ENCODE data around the gene RBCK1.
A peak's percentile ranks its signal among the peaks of the same experiment; 100 is the strongest.
"Not testable (repeated sequence)": the region's sequence is repeated elsewhere in the genome, so short reads cannot be mapped to it uniquely, and the experiment has no call there.

The RBCK1 gene

DNA sequence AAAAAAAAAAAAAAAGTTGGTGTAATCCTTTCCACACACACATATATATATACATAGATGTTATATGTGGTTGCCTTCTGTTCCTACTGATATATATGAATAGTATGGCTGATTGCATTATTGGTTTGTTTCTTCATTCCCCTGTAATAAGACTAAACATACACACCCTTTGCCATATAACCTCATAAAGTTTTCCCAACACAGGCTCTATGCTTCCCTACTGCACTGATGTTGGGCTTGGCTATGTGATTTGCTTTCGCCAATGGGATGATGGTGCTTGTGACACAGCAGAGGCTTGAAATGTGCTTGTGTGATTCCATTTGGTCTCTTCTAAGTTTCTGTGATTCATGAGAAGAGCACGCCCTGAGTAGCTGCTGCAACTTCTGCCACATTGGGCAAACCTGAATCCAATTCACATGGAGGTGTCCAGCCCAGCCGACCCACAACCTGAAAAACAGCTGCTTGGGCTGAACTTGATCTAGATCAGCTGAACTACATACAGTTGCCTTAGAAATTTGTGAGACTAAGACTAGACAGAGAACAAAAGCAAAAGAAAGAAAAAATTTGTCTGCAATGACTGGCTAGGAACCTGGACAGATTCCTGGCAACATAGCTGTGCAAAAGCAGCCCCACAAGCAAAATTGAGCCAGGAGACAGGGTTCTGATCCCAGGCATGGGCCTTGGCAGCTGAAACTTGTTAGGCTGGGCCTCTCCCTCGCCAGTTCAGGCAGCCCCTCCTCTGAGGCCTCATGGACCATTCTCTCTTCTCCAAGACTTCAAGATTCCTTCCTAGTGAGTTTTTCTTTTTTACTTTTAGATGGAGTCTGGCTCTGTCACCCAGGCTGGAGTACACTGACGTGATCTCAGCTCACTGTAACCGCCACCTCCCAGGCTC, 67.6 kb downstream of the RBCK1 start:
- no peak overlapping the region for H3K4me3 ChIP-seq (ENCODE audit: low read depth, low read length)
- TF ChIP-seq, protein P1, sequence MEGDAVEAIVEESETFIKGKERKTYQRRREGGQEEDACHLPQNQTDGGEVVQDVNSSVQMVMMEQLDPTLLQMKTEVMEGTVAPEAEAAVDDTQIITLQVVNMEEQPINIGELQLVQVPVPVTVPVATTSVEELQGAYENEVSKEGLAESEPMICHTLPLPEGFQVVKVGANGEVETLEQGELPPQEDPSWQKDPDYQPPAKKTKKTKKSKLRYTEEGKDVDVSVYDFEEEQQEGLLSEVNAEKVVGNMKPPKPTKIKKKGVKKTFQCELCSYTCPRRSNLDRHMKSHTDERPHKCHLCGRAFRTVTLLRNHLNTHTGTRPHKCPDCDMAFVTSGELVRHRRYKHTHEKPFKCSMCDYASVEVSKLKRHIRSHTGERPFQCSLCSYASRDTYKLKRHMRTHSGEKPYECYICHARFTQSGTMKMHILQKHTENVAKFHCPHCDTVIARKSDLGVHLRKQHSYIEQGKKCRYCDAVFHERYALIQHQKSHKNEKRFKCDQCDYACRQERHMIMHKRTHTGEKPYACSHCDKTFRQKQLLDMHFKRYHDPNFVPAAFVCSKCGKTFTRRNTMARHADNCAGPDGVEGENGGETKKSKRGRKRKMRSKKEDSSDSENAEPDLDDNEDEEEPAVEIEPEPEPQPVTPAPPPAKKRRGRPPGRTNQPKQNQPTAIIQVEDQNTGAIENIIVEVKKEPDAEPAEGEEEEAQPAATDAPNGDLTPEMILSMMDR (IDR thresholded peaks at IDR 0.05; ENCODE audit: insufficient read depth, low read length, missing control alignments) = no peak
- ChIA-PET POLR2A (no interaction called here), CTCF (interaction anchor here (0.8 to 5.2 kb wide), 4 partner anchors 10 to 121 kb away, joined by 3 to 142 read pairs (median 9); partner anchors contain the start of gene TBC1D20)
- DNase-seq (ENCODE audit: low read depth, low spot score) = no peak

- POLR2A ChIA-PET = interaction anchor here (0.7 kb wide), 1 partner anchor 17 kb away, joined by 3 read pairs; no protein-coding TSS in a partner anchor
- CTCF ChIA-PET = interaction anchor here (0.8 to 5.2 kb wide), 5 partner anchors 9 to 122 kb away, joined by 3 to 142 read pairs (median 15); partner anchors contain the start of gene TBC1D20
These were observed 68.6 kb downstream of the RBCK1 start for GRCh38 chr20:476561-477249.

GRCh38 chr20:478010-478948, 70.2 kb downstream of the RBCK1 start:
- TF ChIP-seq, protein P1 (IDR thresholded peaks at IDR 0.05; ENCODE audit: insufficient read depth, low read length, missing control alignments) = no peak
- ChIA-PET CTCF (interaction anchor here (0.6 to 5.2 kb wide), 19 partner anchors 8 to 325 kb away, joined by 3 to 142 read pairs (median 5); no protein-coding TSS in a partner anchor), POLR2A (no interaction called here)
- DNase-seq (ENCODE audit: low read depth, low spot score) = no peak
- H3K4me3 ChIP-seq (ENCODE audit: low read depth, low read length) = no peak overlapping the region

More at GRCh38 chr20:476561-477249, 68.6 kb downstream of the RBCK1 start:
- not testable (repeated sequence) for DNase-seq (ENCODE audit: low read depth, low spot score); H3K4me3 ChIP-seq (ENCODE audit: low read depth, low read length)

DNA sequence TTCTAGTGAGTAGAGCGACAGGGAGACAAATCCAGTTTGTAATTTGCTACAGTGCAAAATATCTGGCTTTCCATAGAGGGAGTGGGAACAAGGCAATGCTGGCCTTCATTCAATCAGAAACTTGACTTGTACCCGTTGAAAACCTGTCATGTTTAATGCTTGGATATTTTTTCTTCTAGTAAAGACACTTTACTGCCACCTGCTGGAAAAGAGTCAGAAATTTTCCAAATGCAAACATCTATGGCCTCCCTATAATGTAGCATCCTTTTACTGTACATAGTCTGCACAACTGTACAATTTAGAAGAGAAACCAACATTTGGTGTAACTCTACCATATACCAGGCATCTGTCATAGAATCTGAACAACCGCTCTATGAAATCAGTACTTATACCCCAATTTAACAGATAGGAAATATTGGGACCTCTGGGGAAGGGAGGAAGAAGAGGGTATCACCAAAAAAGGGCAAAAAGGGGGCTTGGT, 70.9 kb downstream of the RBCK1 start:
- DNase-seq (ENCODE audit: low read depth, low spot score) = no peak
- TF ChIP-seq, protein P1 (IDR thresholded peaks at IDR 0.05; ENCODE audit: insufficient read depth, low read length, missing control alignments) = peak; percentile 15
- ChIA-PET POLR2A (interaction anchor here (0.6 kb wide), 2 partner anchors 25 to 45 kb away, joined by 3 to 4 read pairs; no protein-coding TSS in a partner anchor), CTCF (interaction anchor here (0.9 to 5.2 kb wide), 17 partner anchors 10 to 260 kb away, joined by 3 to 142 read pairs (median 5); no protein-coding TSS in a partner anchor)
- H3K4me3 ChIP-seq (ENCODE audit: low read depth, low read length) = no peak overlapping the region

DNA sequence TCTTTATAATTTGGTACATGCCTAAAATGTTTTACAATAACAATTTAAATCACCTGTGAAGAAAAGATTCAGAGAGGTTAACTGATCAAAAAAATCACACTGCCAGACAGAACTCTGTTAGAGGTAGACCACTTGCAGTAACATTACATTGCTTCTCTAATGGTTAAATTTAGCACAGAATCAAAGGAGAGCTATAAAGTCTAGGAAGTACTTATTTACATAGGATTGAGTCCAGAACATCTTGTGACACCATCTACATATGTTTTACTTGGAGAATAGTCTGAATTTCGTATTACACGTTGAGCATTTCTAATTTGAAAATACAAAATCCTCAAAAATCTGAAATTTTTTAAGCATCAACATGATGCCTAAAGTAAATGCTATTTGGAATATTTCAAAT, 71.4 kb downstream of the RBCK1 start:
- H3K4me3 ChIP-seq (ENCODE audit: low read depth, low read length) = no peak overlapping the region
- ChIA-PET CTCF (interaction anchor here (0.6 to 5.2 kb wide), 19 partner anchors 8 to 260 kb away, joined by 3 to 142 read pairs (median 5); partner anchors contain the start of gene TBC1D20), POLR2A (interaction anchor here (0.6 kb wide), 2 partner anchors 26 to 45 kb away, joined by 3 to 4 read pairs; no protein-coding TSS in a partner anchor)
- DNase-seq (ENCODE audit: low read depth, low spot score) = no peak
- TF ChIP-seq, protein P1 (IDR thresholded peaks at IDR 0.05; ENCODE audit: insufficient read depth, low read length, missing control alignments) = no peak

All from AG04449 (cell line).